HG02623 (cell line): Measurements from ENCODE around the gene SBF2.
"Not testable (repeated sequence)": the region's sequence is repeated elsewhere in the genome, so short reads cannot be mapped to it uniquely, and the experiment has no call there.

Source experiments
- ATAC-seq: cut with Tn5 transposase; IDR thresholded peaks from one replicate; pipeline ENCODE4 v1.9.1; 2021; ENCODE audit warnings: moderate library complexity; ENCODE audit not compliant: unreplicated experiment

SBF2 gene

GRCh38 chr11:9758637-9759518, 535.1 kb downstream of the SBF2 start:
- ATAC-seq: peak; percentile 27

GRCh38 chr11:9757809-9758636, 536.0 kb downstream of the SBF2 start:
- peak; percentile 64 for ATAC-seq

- ATAC-seq: no peak
Observed at GRCh38 chr11:9756878-9757277, 537.1 kb downstream of the SBF2 start.

GRCh38 chr11:9756461-9756860, 537.6 kb downstream of the SBF2 start:
- no peak for ATAC-seq

- ATAC-seq: no peak
Observed at GRCh38 chr11:9755561-9756185, 538.3 kb downstream of the SBF2 start.

GRCh38 chr11:9754010-9754471, 540.0 kb downstream of the SBF2 start:
- ATAC-seq: no peak

- no peak for ATAC-seq
Observed at GRCh38 chr11:9753021-9753420, 541.0 kb downstream of the SBF2 start.

- ATAC-seq: no peak
Observed at GRCh38 chr11:9752091-9752490, 541.9 kb downstream of the SBF2 start.

- ATAC-seq: no peak
Observed at GRCh38 chr11:9750551-9750950, 543.5 kb downstream of the SBF2 start.

GRCh38 chr11:9748361-9748970, 545.6 kb downstream of the SBF2 start:
- ATAC-seq: peak; percentile 62

- no peak for ATAC-seq
Observed at GRCh38 chr11:9747828-9748227, 546.2 kb downstream of the SBF2 start.

- ATAC-seq: no peak
Observed at GRCh38 chr11:9747229-9747628, 546.8 kb downstream of the SBF2 start.

GRCh38 chr11:9745411-9746211, 548.4 kb downstream of the SBF2 start:
- ATAC-seq: peak; percentile 52

GRCh38 chr11:9743512-9743911, 550.5 kb downstream of the SBF2 start:
- not testable (repeated sequence) for ATAC-seq

- ATAC-seq: no peak
Observed at GRCh38 chr11:9741260-9741659, 552.8 kb downstream of the SBF2 start.

GRCh38 chr11:9740202-9740883, 553.7 kb downstream of the SBF2 start:
- no peak for ATAC-seq

- ATAC-seq: no peak
Observed at GRCh38 chr11:9739123-9739900, 554.7 kb downstream of the SBF2 start.

GRCh38 chr11:9738707-9739106, 555.3 kb downstream of the SBF2 start:
- no peak for ATAC-seq

- ATAC-seq: no peak
Observed at GRCh38 chr11:9738116-9738515, 555.9 kb downstream of the SBF2 start.
